K562 (cell line): ENCODE data around the gene POGLUT2. TPM values are rescaled to one million over a fixed set of nuclear protein-coding genes. Genes with fewer than 3 reads are reported as not detected.

Experiments
- ARID1B ChIP-seq: fragments of 450-650 bp; IDR thresholded peaks from 2 replicates; pipeline ENCODE4 v1.6.1; 2016; ENCODE audit warnings: antibody characterized with exemption, mild to moderate bottlenecking, inconsistent platforms
- ARID4B ChIP-seq: sonication (generic); formaldehyde crosslinking; IDR thresholded peaks from 2 replicates; pipeline ENCODE4 v1.8.0; 2022; ENCODE audit warnings: mild to moderate bottlenecking, missing genetic modification reagents
- CREBBP ChIP-seq: IDR thresholded peaks from one replicate; pipeline ENCODE4 v1.6.1; 2012; ENCODE audit warnings: low read depth, mild to moderate bottlenecking, control low read depth, inconsistent platforms, low read length
- DIDO1 ChIP-seq: fragments of 450-650 bp; IDR thresholded peaks from 2 replicates; pipeline ENCODE4 v1.6.1; 2016; ENCODE audit warnings: low read depth, missing biosample characterization, missing genetic modification characterization
- E2F6 ChIP-seq, 2 experiments: IDR thresholded peaks; 2 replicates each; pipeline ENCODE4 v1.6.1; 2011; ENCODE audit warnings: borderline replicate concordance in 1 of 2, control low read depth in 1 of 2, low read depth in 1 of 2, low read length in 1 of 2, mild to moderate bottlenecking in 1 of 2, mixed read lengths in 1 of 2, moderate library complexity in 1 of 2; ENCODE audit not compliant: insufficient read depth in 1 of 2, insufficient read length in 1 of 2, poor library complexity in 1 of 2, severe bottlenecking in 1 of 2; ENCODE audit errors: extremely low read depth in 1 of 2
- ELF1 ChIP-seq: fragments of 200-800 bp; sonication (Bioruptor generic); IDR thresholded peaks from 2 replicates; pipeline ENCODE4 v1.6.1; 2016; ENCODE audit warnings: missing genetic modification characterization, missing compliant biosample characterization
- GTF2E2 ChIP-seq: fragments of 200-800 bp; sonication (Bioruptor generic); IDR thresholded peaks from 2 replicates; pipeline ENCODE4 v1.6.1; 2016; ENCODE audit warnings: missing genetic modification characterization, missing compliant biosample characterization
- HEY1 ChIP-seq: fragments of 250-450 bp; sonication (Bioruptor Pico); IDR thresholded peaks from 2 replicates; pipeline ENCODE4 v1.5.0; 2020; ENCODE audit warnings: mild to moderate bottlenecking, moderate library complexity, borderline replicate concordance
- ILK ChIP-seq: fragments of 450-650 bp; IDR thresholded peaks from 2 replicates; pipeline ENCODE4 v1.6.1; 2016; ENCODE audit warnings: missing genetic modification characterization, low read depth, mild to moderate bottlenecking, missing compliant biosample characterization, moderate library complexity, borderline replicate concordance
- KLF1 ChIP-seq: fragments of 450-650 bp; IDR thresholded peaks from 2 replicates; pipeline ENCODE4 v1.6.1; 2016; ENCODE audit warnings: missing genetic modification characterization, missing compliant biosample characterization
- L3MBTL2 ChIP-seq: fragments of 450-650 bp; IDR thresholded peaks from 2 replicates; pipeline ENCODE4 v1.6.1; 2016; ENCODE audit warnings: mild to moderate bottlenecking, moderate library complexity
- MBD1 ChIP-seq: fragments of 250-450 bp; sonication (Bioruptor Pico); IDR thresholded peaks from 2 replicates; pipeline ENCODE4 v1.8.0; 2022; ENCODE audit warnings: inconsistent platforms
- NFRKB ChIP-seq: fragments of 450-650 bp; IDR thresholded peaks from 2 replicates; pipeline ENCODE4 v1.6.1; 2016; ENCODE audit warnings: low read depth
- POLR2AphosphoS5 ChIP-seq: IDR thresholded peaks from 2 replicates; pipeline ENCODE4 v1.6.1; 2011; ENCODE audit warnings: mild to moderate bottlenecking, low read depth, low read length, moderate library complexity; ENCODE audit not compliant: control insufficient read depth, insufficient read depth
- PYGO2 ChIP-seq: fragments of 450-650 bp; IDR thresholded peaks from 2 replicates; pipeline ENCODE4 v1.6.1; 2016; ENCODE audit warnings: mild to moderate bottlenecking, missing genetic modification characterization, moderate library complexity, missing compliant biosample characterization
- RNF2 ChIP-seq: sonication (generic); IDR thresholded peaks from 2 replicates; pipeline ENCODE4 v1.6.1; 2016
- TAF15 ChIP-seq: fragments of 200-400 bp; formaldehyde crosslinking; IDR thresholded peaks from 2 replicates; pipeline ENCODE4 v1.6.1; 2017; ENCODE audit warnings: mild to moderate bottlenecking, low read depth, low read length, moderate library complexity
- YBX1 ChIP-seq: fragments of 450-650 bp; IDR thresholded peaks from 2 replicates; pipeline ENCODE4 v1.7.1; 2016; ENCODE audit warnings: mild to moderate bottlenecking
- ZNF143 ChIP-seq: sonication (generic); formaldehyde crosslinking; IDR thresholded peaks from 2 replicates; pipeline ENCODE4 v1.9.0; 2022; ENCODE audit warnings: mild to moderate bottlenecking, missing genetic modification reagents
- ZNF644 ChIP-seq: fragments of 200-800 bp; sonication (Bioruptor generic); IDR thresholded peaks from 2 replicates; pipeline ENCODE4 v1.6.1; 2016; ENCODE audit warnings: low read depth, missing genetic modification characterization, missing compliant biosample characterization
- polyA plus RNA-seq, 8 experiments: library from polyadenylated mRNA; depleted of rRNA in 4 of 8; stranded (reverse) in 5 of 8; unstranded in 3 of 8; fragments of >200 nt; fragmentation: Nextera tagmentation in 2 of 8; fragmentation: Illumina TruSeq in 1 of 8; extraction: Ambion mirVana in 2 of 8; extraction: Trizol in 1 of 8; gene quantifications; 2 replicates each; pipeline versions ENCODE4 v1.2.1 to v1.2.3, GENCODE V29; 2011 to 2014; ENCODE audit warnings: inconsistent platforms in 1 of 8, missing spikeins in 1 of 8
- total RNA-seq, 7 experiments: library from RNA; depleted of rRNA in 6 of 7; stranded (reverse); fragments of >200 nt in 6 of 7; fragmentation: Illumina TruSeq in 2 of 7; extraction: Trizol in 2 of 7; gene quantifications; 2 replicates each; pipeline versions ENCODE4 v1.2.1 to v1.2.3, GENCODE V29; 2011 to 2021; ENCODE audit warnings: low replicate concordance in 1 of 7

Gene POGLUT2
- total and polyA plus RNA-seq, 9 of the 15 experiments (the other 6 are each of a cell fraction or from before 2014, with no cell fraction given), result 3.8 to 11.8 (median 10.8) TPM

- TF ChIP-seq E2F6 (IDR thresholded peaks at IDR 0.05; ENCODE audit: borderline replicate concordance in 1 of 2, extremely low read depth in 1 of 2, insufficient read depth in 1 of 2, insufficient read length in 1 of 2, low read depth in 1 of 2, low read length in 1 of 2, poor library complexity in 1 of 2, severe bottlenecking in 1 of 2), result peak; percentile 95 to 98
- TF ChIP-seq DIDO1 (tag), result no peak
- peak; percentile 79 for TF ChIP-seq ZNF143 (CRISPR knock-in tag)
- TF ChIP-seq ELF1 (tag), result no peak
- TF ChIP-seq YBX1, result no peak
- no peak for TF ChIP-seq ARID1B
- TF ChIP-seq PYGO2 (tag), result no peak
- no peak for TF ChIP-seq CREBBP
- TF ChIP-seq POLR2AphosphoS5, result peak; percentile 76
- TF ChIP-seq KLF1 (tag), result no peak
- TF ChIP-seq GTF2E2 (tag), result no peak
- TF ChIP-seq NFRKB, result 0 out of 2 replicates have a peak, but pooled peaks have one; percentile 39
- no peak for TF ChIP-seq HEY1 (CRISPR knock-in tag)
- no peak for TF ChIP-seq ZNF644 (tag)
- peak; percentile 90; the same call in 1 of the 2 replicates for TF ChIP-seq MBD1
- peak; percentile 77 for TF ChIP-seq ARID4B (CRISPR knock-in tag)
- no peak for TF ChIP-seq TAF15
- TF ChIP-seq RNF2, result peak; percentile 80
- no peak for TF ChIP-seq ILK (tag)
- TF ChIP-seq L3MBTL2, result peak; percentile 97
Measured at GRCh38 chr13:102773441-102774213, 25.1 kb downstream of the POGLUT2 start, which contains the start of gene TEX30 (continued).
